ENCODE data around the gene ASIC5.

The ASIC5 gene

GRCh38 chr4:155832664-155833063, 33.4 kb downstream of the ASIC5 start:
- H3K79me2 ChIP-seq (ENCODE audit: control insufficient read depth, insufficient read depth, low read length, unreplicated experiment) = no peaks in the 10 kb centered on the region
- H3K27ac ChIP-seq (ENCODE audit: low read depth, low read length) = no peak overlapping the region
- no peak overlapping the region for H2AFZ ChIP-seq (ENCODE audit: low read length, unreplicated experiment)
- no peaks in the 10 kb centered on the region for H3K27me3 ChIP-seq (ENCODE audit: insufficient read depth, low read length)
- H3K4me3 ChIP-seq (ENCODE audit: low read depth, low read length) = no peak overlapping the region
- H3K36me3 ChIP-seq (ENCODE audit: insufficient read depth, low read length) = no peaks in the 10 kb centered on the region
- H3K4me1 ChIP-seq (ENCODE audit: control insufficient read depth, insufficient read depth, low read length, unreplicated experiment) = no peaks in the 10 kb centered on the region

- Histone ChIP-seq H2AFZ (ENCODE audit: low read length, unreplicated experiment) (no peak overlapping the region), H3K36me3 (ENCODE audit: insufficient read depth, low read length) (no peaks in the 10 kb centered on the region), H3K79me2 (ENCODE audit: control insufficient read depth, insufficient read depth, low read length, unreplicated experiment) (no peaks in the 10 kb centered on the region), H3K27me3 (ENCODE audit: insufficient read depth, low read length) (no peaks in the 10 kb centered on the region), H3K27ac (ENCODE audit: low read depth, low read length) (no peak overlapping the region), H3K4me3 (ENCODE audit: low read depth, low read length) (no peak overlapping the region), H3K4me1 (ENCODE audit: control insufficient read depth, insufficient read depth, low read length, unreplicated experiment) (no peaks in the 10 kb centered on the region)
Measured at GRCh38 chr4:155828628-155829027, 37.4 kb downstream of the ASIC5 start.

DNA sequence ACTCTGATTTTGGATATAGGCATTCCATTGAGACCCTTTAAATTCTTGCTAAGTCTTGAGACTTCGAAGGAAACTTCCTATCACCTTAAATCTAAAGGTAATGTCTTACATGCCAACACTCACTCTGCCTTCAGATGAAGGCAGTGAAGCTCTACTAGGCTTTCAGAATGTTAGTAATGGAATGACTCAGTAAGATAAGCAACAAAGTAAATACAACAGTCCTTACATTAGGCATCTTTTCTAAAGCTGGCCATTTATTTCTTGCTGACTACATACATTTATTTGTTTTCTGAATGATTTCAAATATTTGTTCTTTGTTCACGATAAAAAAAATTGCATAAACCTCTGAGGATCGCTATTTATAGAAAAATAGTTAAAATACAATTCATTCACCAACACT, 43.5 kb downstream of the ASIC5 start:
- Histone ChIP-seq H3K27me3 (ENCODE audit: insufficient read depth, low read length) (no peaks in the 10 kb centered on the region), H3K36me3 (ENCODE audit: insufficient read depth, low read length) (no peaks in the 10 kb centered on the region), H3K27ac (ENCODE audit: low read depth, low read length) (no peak overlapping the region), H3K4me3 (ENCODE audit: low read depth, low read length) (no peak overlapping the region), H3K4me1 (ENCODE audit: control insufficient read depth, insufficient read depth, low read length, unreplicated experiment) (peaks cover 14% of the 10 kb centered on the region), H3K79me2 (ENCODE audit: control insufficient read depth, insufficient read depth, low read length, unreplicated experiment) (no peaks in the 10 kb centered on the region), H2AFZ (ENCODE audit: low read length, unreplicated experiment) (no peak overlapping the region)

- H3K27ac ChIP-seq (ENCODE audit: low read depth, low read length) = no peak overlapping the region
- peaks cover 14% of the 10 kb centered on the region for H3K4me1 ChIP-seq (ENCODE audit: control insufficient read depth, insufficient read depth, low read length, unreplicated experiment)
- no peak overlapping the region for H3K4me3 ChIP-seq (ENCODE audit: low read depth, low read length)
- no peak overlapping the region for H2AFZ ChIP-seq (ENCODE audit: low read length, unreplicated experiment)
- H3K36me3 ChIP-seq (ENCODE audit: insufficient read depth, low read length) = no peaks in the 10 kb centered on the region
- no peaks in the 10 kb centered on the region for H3K27me3 ChIP-seq (ENCODE audit: insufficient read depth, low read length)
- no peaks in the 10 kb centered on the region for H3K79me2 ChIP-seq (ENCODE audit: control insufficient read depth, insufficient read depth, low read length, unreplicated experiment)
Measured at GRCh38 chr4:155820887-155821518, 45.1 kb downstream of the ASIC5 start.

GRCh38 chr4:155819066-155819465, 47.0 kb downstream of the ASIC5 start:
- peaks cover 14% of the 10 kb centered on the region for H3K4me1 ChIP-seq (ENCODE audit: control insufficient read depth, insufficient read depth, low read length, unreplicated experiment)
- no peaks in the 10 kb centered on the region for H3K79me2 ChIP-seq (ENCODE audit: control insufficient read depth, insufficient read depth, low read length, unreplicated experiment)
- H3K4me3 ChIP-seq (ENCODE audit: low read depth, low read length) = no peak overlapping the region
- no peak overlapping the region for H2AFZ ChIP-seq (ENCODE audit: low read length, unreplicated experiment)
- no peaks in the 10 kb centered on the region for H3K36me3 ChIP-seq (ENCODE audit: insufficient read depth, low read length)
- no peaks in the 10 kb centered on the region for H3K27me3 ChIP-seq (ENCODE audit: insufficient read depth, low read length)
- H3K27ac ChIP-seq (ENCODE audit: low read depth, low read length) = peak overlapping the region; percentile 15; the same call in 1 of the 2 replicates

DNA sequence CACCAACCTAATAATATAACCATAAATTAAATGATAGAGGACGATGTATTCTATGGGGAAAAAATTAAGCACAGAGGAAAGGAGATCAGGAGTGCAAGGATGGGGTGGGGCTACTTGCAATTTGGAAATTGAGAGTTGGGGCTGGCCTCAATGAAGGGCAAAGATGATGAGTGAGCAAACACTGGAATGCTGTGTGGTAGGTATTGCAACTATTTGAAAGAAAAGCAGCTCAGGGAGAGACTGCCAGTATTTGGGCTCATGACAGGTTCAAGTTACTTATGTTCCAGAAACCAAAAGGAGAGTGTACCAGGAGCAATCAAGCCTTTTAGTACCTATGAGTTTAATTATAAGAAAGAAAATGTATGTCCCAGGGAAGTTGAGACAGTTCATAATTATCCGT, 47.4 kb downstream of the ASIC5 start:
- Histone ChIP-seq H3K36me3 (ENCODE audit: insufficient read depth, low read length) (no peaks in the 10 kb centered on the region), H2AFZ (ENCODE audit: low read length, unreplicated experiment) (no peak overlapping the region), H3K4me1 (ENCODE audit: control insufficient read depth, insufficient read depth, low read length, unreplicated experiment) (peaks cover 14% of the 10 kb centered on the region), H3K27ac (ENCODE audit: low read depth, low read length) (peak overlapping the region; percentile 15; the same call in 1 of the 2 replicates), H3K27me3 (ENCODE audit: insufficient read depth, low read length) (no peaks in the 10 kb centered on the region), H3K4me3 (ENCODE audit: low read depth, low read length) (no peak overlapping the region), H3K79me2 (ENCODE audit: control insufficient read depth, insufficient read depth, low read length, unreplicated experiment) (no peaks in the 10 kb centered on the region)

DNA sequence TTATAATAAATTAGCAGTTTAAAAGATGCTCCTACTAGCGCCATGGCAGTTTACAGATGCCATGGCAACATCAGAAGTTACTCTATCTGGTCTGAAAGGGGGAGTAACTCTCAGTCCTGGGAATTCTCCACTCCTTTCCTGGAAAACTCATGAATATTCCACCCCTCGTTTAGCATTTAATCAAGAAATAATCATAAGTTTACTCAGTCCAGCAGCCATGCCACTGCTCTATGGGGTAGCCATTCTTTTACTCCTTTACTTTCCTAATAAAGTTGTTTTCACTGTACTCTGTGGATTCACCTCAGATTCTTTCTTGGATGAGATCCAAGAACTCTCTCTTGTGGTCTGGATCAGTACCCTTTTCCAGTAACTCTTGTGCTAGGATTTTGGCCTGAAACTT, 55.0 kb downstream of the ASIC5 start:
- H3K4me3 ChIP-seq (ENCODE audit: low read depth, low read length) = no peak overlapping the region
- H2AFZ ChIP-seq (ENCODE audit: low read length, unreplicated experiment) = peak overlapping the region; percentile 87

DNA sequence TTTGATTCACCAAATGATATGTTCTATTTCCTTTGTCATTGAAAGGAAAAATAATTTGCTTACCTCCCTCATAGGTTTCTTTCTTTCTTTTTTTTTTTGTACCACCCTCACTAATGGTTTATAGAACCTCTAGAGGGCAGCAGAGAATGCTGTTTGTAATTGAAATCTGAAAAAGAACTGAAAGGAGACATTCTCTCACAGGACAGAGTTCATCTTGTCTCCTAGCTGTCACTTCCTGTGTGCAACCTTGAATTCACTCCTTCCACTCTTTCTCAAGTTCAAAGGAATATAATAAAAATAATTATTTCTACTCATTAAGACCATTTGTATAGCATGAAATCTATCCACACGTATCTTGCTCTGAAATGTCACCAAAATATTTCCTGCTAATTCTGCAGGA, 56.2 kb downstream of the ASIC5 start:
- no peaks in the 10 kb centered on the region for H3K36me3 ChIP-seq (ENCODE audit: insufficient read depth, low read length)
- H3K27me3 ChIP-seq (ENCODE audit: insufficient read depth, low read length) = no peaks in the 10 kb centered on the region
- no peaks in the 10 kb centered on the region for H3K79me2 ChIP-seq (ENCODE audit: control insufficient read depth, insufficient read depth, low read length, unreplicated experiment)
- peak overlapping the region; percentile 98 for H2AFZ ChIP-seq (ENCODE audit: low read length, unreplicated experiment)
- H3K4me3 ChIP-seq (ENCODE audit: low read depth, low read length) = no peak overlapping the region
- H3K4me1 ChIP-seq (ENCODE audit: control insufficient read depth, insufficient read depth, low read length, unreplicated experiment) = peaks cover 12% of the 10 kb centered on the region
- no peak overlapping the region for H3K27ac ChIP-seq (ENCODE audit: low read depth, low read length)

More for the DNA sequence above, 55.0 kb downstream of the ASIC5 start:
- no peaks in the 10 kb centered on the region for H3K27me3 ChIP-seq (ENCODE audit: insufficient read depth, low read length)
- no peak overlapping the region for H3K27ac ChIP-seq (ENCODE audit: low read depth, low read length)
- no peaks in the 10 kb centered on the region for H3K36me3 ChIP-seq (ENCODE audit: insufficient read depth, low read length)
- H3K4me1 ChIP-seq (ENCODE audit: control insufficient read depth, insufficient read depth, low read length, unreplicated experiment) = no peaks in the 10 kb centered on the region
- no peaks in the 10 kb centered on the region for H3K79me2 ChIP-seq (ENCODE audit: control insufficient read depth, insufficient read depth, low read length, unreplicated experiment)

DNA sequence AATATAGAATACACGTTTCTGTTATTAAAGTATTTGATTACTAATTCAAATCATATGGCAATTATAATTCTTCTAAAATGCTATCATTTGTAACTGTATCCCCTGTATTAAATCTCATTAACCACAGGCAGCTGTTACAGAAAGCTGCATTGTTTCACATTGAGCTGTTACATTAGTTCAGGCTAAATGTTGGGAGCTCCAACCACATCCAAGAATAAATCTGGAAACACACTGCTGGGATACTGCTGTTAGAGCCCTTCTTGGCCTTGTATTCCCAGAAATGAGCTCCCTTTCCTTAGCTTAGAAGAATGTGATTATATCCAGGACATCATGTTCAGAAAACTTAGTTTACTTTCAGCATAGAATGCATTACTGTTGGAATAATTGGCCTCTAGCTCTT, 59.1 kb downstream of the ASIC5 start:
- Histone ChIP-seq H2AFZ (ENCODE audit: low read length, unreplicated experiment) (no peak overlapping the region), H3K27ac (ENCODE audit: low read depth, low read length) (no peak overlapping the region), H3K4me1 (ENCODE audit: control insufficient read depth, insufficient read depth, low read length, unreplicated experiment) (peaks cover 16% of the 10 kb centered on the region), H3K79me2 (ENCODE audit: control insufficient read depth, insufficient read depth, low read length, unreplicated experiment) (no peaks in the 10 kb centered on the region), H3K27me3 (ENCODE audit: insufficient read depth, low read length) (no peaks in the 10 kb centered on the region), H3K4me3 (ENCODE audit: low read depth, low read length) (no peak overlapping the region), H3K36me3 (ENCODE audit: insufficient read depth, low read length) (no peaks in the 10 kb centered on the region)

DNA sequence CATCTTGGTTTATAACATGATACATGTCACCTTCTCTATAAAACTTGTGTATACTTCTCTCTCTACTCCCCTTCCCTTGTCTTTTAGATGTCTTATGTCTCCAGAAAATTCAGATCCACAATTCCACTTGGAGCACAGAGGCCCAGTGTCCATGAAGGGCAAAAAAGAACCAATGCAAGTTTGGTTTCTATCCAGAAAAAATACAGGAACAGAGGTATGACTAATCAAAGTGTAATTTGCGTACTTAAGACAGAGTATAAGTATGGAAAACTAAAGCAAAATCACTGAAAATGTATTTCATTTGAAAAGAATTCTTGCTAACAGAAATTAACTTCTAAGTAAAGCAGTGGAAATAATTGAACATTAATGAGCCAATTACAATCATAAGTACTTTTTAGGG, 61.1 kb downstream of the ASIC5 start:
- peak overlapping the region; percentile 78 for H2AFZ ChIP-seq (ENCODE audit: low read length, unreplicated experiment)
- no peaks in the 10 kb centered on the region for H3K27me3 ChIP-seq (ENCODE audit: insufficient read depth, low read length)
- no peaks in the 10 kb centered on the region for H3K79me2 ChIP-seq (ENCODE audit: control insufficient read depth, insufficient read depth, low read length, unreplicated experiment)
- peak overlapping the region; percentile 33 for H3K4me3 ChIP-seq (ENCODE audit: low read depth, low read length)
- H3K27ac ChIP-seq (ENCODE audit: low read depth, low read length) = peak overlapping the region; percentile 54
- H3K36me3 ChIP-seq (ENCODE audit: insufficient read depth, low read length) = no peaks in the 10 kb centered on the region
- H3K4me1 ChIP-seq (ENCODE audit: control insufficient read depth, insufficient read depth, low read length, unreplicated experiment) = peaks cover 16% of the 10 kb centered on the region

DNA sequence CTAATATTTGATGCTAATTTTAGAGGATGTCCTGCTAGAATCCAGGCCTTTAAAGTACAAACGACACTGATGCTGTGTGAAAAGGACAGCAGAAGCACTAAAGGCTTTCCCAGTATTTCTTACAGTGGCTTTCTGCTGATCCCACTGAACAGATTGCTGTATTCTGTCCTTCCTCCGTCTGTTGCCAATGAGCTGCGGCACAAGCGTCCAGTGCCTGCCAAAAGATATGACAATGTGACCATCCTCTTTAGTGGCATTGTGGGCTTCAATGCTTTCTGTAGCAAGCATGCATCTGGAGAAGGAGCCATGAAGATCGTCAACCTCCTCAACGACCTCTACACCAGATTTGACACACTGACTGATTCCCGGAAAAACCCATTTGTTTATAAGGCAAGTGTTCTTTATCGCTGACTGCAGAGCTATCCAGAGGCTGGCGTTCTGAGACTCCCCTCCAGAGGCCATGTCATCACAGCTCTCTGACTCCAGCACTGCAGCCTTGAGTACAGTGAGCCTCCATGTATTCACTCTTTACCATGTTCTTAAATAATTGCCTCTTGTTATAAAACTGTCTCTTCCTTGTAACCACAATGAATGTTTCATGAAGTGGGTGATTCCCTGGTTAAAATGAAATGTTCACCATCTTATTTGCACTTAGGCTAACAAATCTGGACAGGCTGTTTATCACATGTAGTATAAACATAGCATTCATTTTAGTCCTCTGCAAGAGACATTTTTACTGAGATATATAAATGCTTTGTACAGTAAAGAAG, 63.7 kb downstream of the ASIC5 start:
- Histone ChIP-seq H3K36me3 (ENCODE audit: insufficient read depth, low read length) (no peaks in the 10 kb centered on the region), H3K27ac (ENCODE audit: low read depth, low read length) (no peak overlapping the region), H3K4me1 (ENCODE audit: control insufficient read depth, insufficient read depth, low read length, unreplicated experiment) (peaks cover 16% of the 10 kb centered on the region), H3K79me2 (ENCODE audit: control insufficient read depth, insufficient read depth, low read length, unreplicated experiment) (no peaks in the 10 kb centered on the region), H2AFZ (ENCODE audit: low read length, unreplicated experiment) (no peak overlapping the region), H3K27me3 (ENCODE audit: insufficient read depth, low read length) (no peaks in the 10 kb centered on the region), H3K4me3 (ENCODE audit: low read depth, low read length) (no peak overlapping the region)
